K562 (cell line): ENCODE data around the gene DLX2. TPM values are rescaled to one million over a fixed set of nuclear protein-coding genes. Genes with fewer than 3 reads are reported as not detected.

Experiments used
- GABPA ChIP-seq: fragments of 200-800 bp; sonication (Bioruptor generic); conservative IDR thresholded peaks from 2 replicates; pipeline ENCODE4 v1.6.1; 2016; ENCODE audit warnings: low read depth, missing genetic modification characterization, missing compliant biosample characterization
- GTF2E2 ChIP-seq: fragments of 200-800 bp; sonication (Bioruptor generic); IDR thresholded peaks from 2 replicates; pipeline ENCODE4 v1.6.1; 2016; ENCODE audit warnings: missing genetic modification characterization, missing compliant biosample characterization
- MAZ ChIP-seq, 2 experiments: fragments of 450-650 bp in 1 of 2; sonication (generic) in 1 of 2; formaldehyde crosslinking; IDR thresholded peaks in 1 of 2; conservative IDR thresholded peaks in 1 of 2; 2 replicates each; pipeline versions ENCODE4 v1.4.0 to v1.5.0; 2020; ENCODE audit warnings: mild to moderate bottlenecking in 1 of 2, missing genetic modification reagents in 1 of 2
- MNT ChIP-seq, 2 experiments: fragments of 450-650 bp; conservative IDR thresholded peaks; 2 replicates each; pipeline ENCODE4 v1.6.1; 2017; ENCODE audit warnings: mild to moderate bottlenecking in 2 of 2, moderate library complexity in 2 of 2
- NCOR1 ChIP-seq: fragments of 450-650 bp; IDR thresholded peaks from 2 replicates; pipeline ENCODE4 v1.6.1; 2016; ENCODE audit warnings: mild to moderate bottlenecking, moderate library complexity
- NRF1 ChIP-seq, 2 experiments: fragments of 450-650 bp; IDR thresholded peaks in 1 of 2; conservative IDR thresholded peaks in 1 of 2; 2 replicates each; pipeline ENCODE4 v1.6.1; 2014; ENCODE audit warnings: mild to moderate bottlenecking in 2 of 2
- POLR2H ChIP-seq: IDR thresholded peaks from 2 replicates; pipeline ENCODE4 v1.6.1; 2016; ENCODE audit warnings: missing genetic modification characterization, low read depth, mild to moderate bottlenecking, control low read depth, missing compliant biosample characterization, moderate library complexity
- PURB ChIP-seq: sonication (generic); formaldehyde crosslinking; IDR thresholded peaks from 2 replicates; pipeline ENCODE4 v1.9.0; 2021; ENCODE audit warnings: low read depth, mild to moderate bottlenecking, missing genetic modification reagents
- RREB1 ChIP-seq: fragments of 250-450 bp; sonication (Bioruptor Pico); IDR thresholded peaks from 2 replicates; pipeline ENCODE4 v1.4.0; 2020
- SOX6 ChIP-seq: fragments of 450-650 bp; IDR thresholded peaks from 2 replicates; pipeline ENCODE4 v1.6.1; 2014; ENCODE audit warnings: mild to moderate bottlenecking
- TRIM25 ChIP-seq: fragments of 450-650 bp; IDR thresholded peaks from 2 replicates; pipeline ENCODE4 v1.7.0; 2016; ENCODE audit warnings: borderline replicate concordance
- ZNF143 ChIP-seq: sonication (generic); formaldehyde crosslinking; IDR thresholded peaks from 2 replicates; pipeline ENCODE4 v1.9.0; 2022; ENCODE audit warnings: mild to moderate bottlenecking, missing genetic modification reagents
- ZNF589 ChIP-seq: fragments of 200-800 bp; sonication (Bioruptor generic); IDR thresholded peaks from 2 replicates; pipeline ENCODE4 v1.6.1; 2016; ENCODE audit warnings: low read depth, missing genetic modification characterization, missing compliant biosample characterization
- ZNF695 ChIP-seq: fragments of 450-650 bp; formaldehyde crosslinking; IDR thresholded peaks from 2 replicates; pipeline ENCODE4 v1.4.0; 2020; ENCODE audit warnings: mild to moderate bottlenecking, moderate library complexity
- ZNF780A ChIP-seq: fragments of 250-450 bp; sonication (Bioruptor Pico); IDR thresholded peaks from 2 replicates; pipeline ENCODE4 v1.5.0; 2021; ENCODE audit warnings: mild to moderate bottlenecking
- ZSCAN29 ChIP-seq: fragments of 450-650 bp; IDR thresholded peaks from 2 replicates; pipeline ENCODE4 v1.6.1; 2017
- polyA plus RNA-seq, 8 experiments: library from polyadenylated mRNA; depleted of rRNA in 4 of 8; stranded (reverse) in 5 of 8; unstranded in 3 of 8; fragments of >200 nt; fragmentation: Nextera tagmentation in 2 of 8; fragmentation: Illumina TruSeq in 1 of 8; extraction: Ambion mirVana in 2 of 8; extraction: Trizol in 1 of 8; gene quantifications; 2 replicates each; pipeline versions ENCODE4 v1.2.1 to v1.2.3, GENCODE V29; 2011 to 2014; ENCODE audit warnings: inconsistent platforms in 1 of 8, missing spikeins in 1 of 8
- total RNA-seq, 7 experiments: library from RNA; depleted of rRNA in 6 of 7; stranded (reverse); fragments of >200 nt in 6 of 7; fragmentation: Illumina TruSeq in 2 of 7; extraction: Trizol in 2 of 7; gene quantifications; 2 replicates each; pipeline versions ENCODE4 v1.2.1 to v1.2.3, GENCODE V29; 2011 to 2021; ENCODE audit warnings: low replicate concordance in 1 of 7

The DLX2 gene
- total and polyA plus RNA-seq, 9 of the 15 experiments (the other 6 are each of a cell fraction or from before 2014, with no cell fraction given), result 0.14 to 4.3 (median 0.86) TPM

GRCh38 chr2:172084645-172085459, 17.8 kb downstream of the DLX2 start (continued):
- TF ChIP-seq MNT (conservative IDR thresholded peaks at IDR 0.05) (peak; percentile 60 to 78; a peak in 2 of 4 replicates), ZNF143 (CRISPR knock-in tag) (peak; percentile 43; the same call in 1 of the 2 replicates), POLR2H (tag) (peak; percentile 97), NRF1 (conservative IDR thresholded peaks at IDR 0.05 in 1 of 2, IDR thresholded peaks at IDR 0.05 in 1 of 2) (peak; percentile 72 to 78), MAZ (CRISPR knock-in tag; conservative IDR thresholded peaks at IDR 0.05 in 1 of 2, IDR thresholded peaks at IDR 0.05 in 1 of 2) (peak; percentile 74 to 87), GTF2E2 (tag) (no peak; the same call in none of the 2 replicates), GABPA (tag) (peak; percentile 55), PURB (CRISPR knock-in tag) (no peak), ZSCAN29 (peak; percentile 65), ZNF695 (CRISPR knock-in tag) (no peak), SOX6 (peak; percentile 21), TRIM25 (no peak), ZNF780A (no peak), NCOR1 (no peak), ZNF589 (CRISPR knock-in tag) (peak; percentile 51; the same call in 1 of the 2 replicates), RREB1 (no peak)
